SK-N-SH (cell line): ENCODE results near the gene GALNTL6. TPM values are rescaled to one million over a fixed set of nuclear protein-coding genes. Genes with fewer than 3 reads are reported as not detected.

Source experiments
- CTCF ChIA-PET: fragments of 300-600, 350-600 bp; formaldehyde crosslinking; extraction: SDS; loops from one replicate; lab custom pipeline; 2021; lab: Yijun Ruan, JAX
- POLR2A ChIA-PET: fragments of 350-600 bp; sonication (Branson Sonifier 250); formaldehyde crosslinking; extraction: SDS; loops from one replicate; lab custom pipeline; 2020; ENCODE audit warnings: antibody characterized with exemption, inconsistent platforms; lab: Yijun Ruan, JAX
- DNase-seq: peaks from one replicate; pipeline ENCODE4 v3.0.0; 2012
- H2AFZ ChIP-seq: fragments of 200-600 bp; sonication (generic); 2 replicates; pipeline ENCODE4 v1.8.1; 2016; ENCODE audit warnings: antibody characterized with exemption, mild to moderate bottlenecking, low read depth
- H3F3A ChIP-seq: fragments of 200-600 bp; sonication (generic); replicated peaks from 2 replicates; pipeline ENCODE3; 2016; ENCODE audit warnings: antibody characterized with exemption, mild to moderate bottlenecking; ENCODE audit not compliant: insufficient read depth
- H3K27ac ChIP-seq, 2 experiments: fragments of 200-500 bp in 1 of 2; fragments of 200-600 bp in 1 of 2; sonication (Bioruptor generic) in 1 of 2; sonication (generic), shearing (Covaris generic) in 1 of 2; 2 replicates each; pipeline versions ENCODE4 v1.5.1 to v1.6.1; 2014 to 2016; ENCODE audit warnings: low read depth in 2 of 2, inconsistent platforms in 1 of 2, low read length in 1 of 2, mild to moderate bottlenecking in 1 of 2, mixed read lengths in 1 of 2
- H3K27me3 ChIP-seq: fragments of 200-600 bp; sonication (generic), shearing (Covaris generic); 2 replicates; pipeline ENCODE4 v1.6.1; 2016; ENCODE audit warnings: mixed run types; ENCODE audit not compliant: insufficient read depth
- H3K36me3 ChIP-seq, 2 experiments: fragments of 200-500 bp in 1 of 2; fragments of 200-600 bp in 1 of 2; sonication (Bioruptor generic) in 1 of 2; sonication (generic) in 1 of 2; replicated peaks in 1 of 2; 2 replicates each; pipeline versions ENCODE3 to v1.5.1; 2014 to 2016; ENCODE audit warnings: low read length in 1 of 2, mild to moderate bottlenecking in 1 of 2; ENCODE audit not compliant: insufficient read depth in 2 of 2, control insufficient read depth in 1 of 2
- H3K4me1 ChIP-seq, 2 experiments: fragments of 200-500 bp in 1 of 2; fragments of 200-600 bp in 1 of 2; sonication (Bioruptor generic) in 1 of 2; sonication (generic), shearing (Covaris generic) in 1 of 2; 2 replicates each; pipeline versions ENCODE4 v1.5.1 to v1.6.1; 2014 to 2016; ENCODE audit warnings: low read depth in 1 of 2, low read length in 1 of 2, mixed run types in 1 of 2; ENCODE audit not compliant: insufficient read depth in 2 of 2, control insufficient read depth in 1 of 2
- H3K4me2 ChIP-seq: fragments of 200-600 bp; sonication (generic), shearing (Covaris generic); 2 replicates; pipeline ENCODE4 v1.6.1; 2017; ENCODE audit warnings: mixed run types
- H3K4me3 ChIP-seq, 2 experiments: fragments of 200-500 bp in 1 of 2; fragments of 200-600 bp in 1 of 2; sonication (Bioruptor generic) in 1 of 2; sonication (generic), shearing (Covaris generic) in 1 of 2; 2 replicates each; pipeline versions ENCODE4 v1.5.1 to v1.8.1; 2014 to 2016; ENCODE audit warnings: low read depth in 2 of 2, inconsistent platforms in 1 of 2, low read length in 1 of 2, mild to moderate bottlenecking in 1 of 2, mixed read lengths in 1 of 2, moderate library complexity in 1 of 2
- H3K79me2 ChIP-seq: fragments of 200-600 bp; sonication (generic); 2 replicates; pipeline ENCODE4 v1.8.1; 2017; ENCODE audit warnings: mild to moderate bottlenecking; ENCODE audit not compliant: insufficient read depth
- H3K9ac ChIP-seq: fragments of 200-600 bp; sonication (generic); 2 replicates; pipeline ENCODE4 v1.6.1; 2017; ENCODE audit warnings: mixed run types
- H3K9me2 ChIP-seq: fragments of 200-600 bp; sonication (generic); 2 replicates; pipeline ENCODE4 v1.6.1; 2017; ENCODE audit warnings: mixed run types
- H3K9me3 ChIP-seq: fragments of 200-600 bp; sonication (generic); 2 replicates; pipeline ENCODE4 v1.6.1; 2017; ENCODE audit warnings: mixed run types, mild to moderate bottlenecking, moderate library complexity
- H4K20me1 ChIP-seq: fragments of 200-600 bp; sonication (generic); 2 replicates; pipeline ENCODE4 v1.6.1; 2017; ENCODE audit warnings: mild to moderate bottlenecking, mixed run types; ENCODE audit not compliant: insufficient read depth
- CTCF ChIP-seq: fragments of 200-600 bp; sonication (generic); IDR thresholded peaks from 2 replicates; pipeline ENCODE4 v1.6.1; 2017; ENCODE audit warnings: antibody characterized with exemption, mild to moderate bottlenecking, moderate library complexity
- EZH2phosphoT487 ChIP-seq: fragments of 200-600 bp; sonication (generic); IDR thresholded peaks from 2 replicates; pipeline ENCODE4 v1.6.1; 2017; ENCODE audit warnings: low read depth, mixed run types, mild to moderate bottlenecking, antibody characterized with exemption, moderate library complexity, borderline replicate concordance
- FOXM1 ChIP-seq: IDR thresholded peaks from 2 replicates; pipeline ENCODE4 v1.4.0; 2012; ENCODE audit warnings: low read depth, mild to moderate bottlenecking
- IRF3 ChIP-seq: fragments of 150-350 bp; IDR thresholded peaks from 2 replicates; pipeline ENCODE4 v1.6.1; 2016; ENCODE audit warnings: mild to moderate bottlenecking, low read depth, low read length
- JUND ChIP-seq: IDR thresholded peaks from 2 replicates; pipeline ENCODE4 v1.4.0; 2012
- MEF2A ChIP-seq: IDR thresholded peaks from 2 replicates; pipeline ENCODE4 v1.4.0; 2012; ENCODE audit warnings: low read depth, borderline replicate concordance
- NFIC ChIP-seq: IDR thresholded peaks from 2 replicates; pipeline ENCODE4 v1.4.0; 2012; ENCODE audit warnings: borderline replicate concordance
- NRF1 ChIP-seq: IDR thresholded peaks from 2 replicates; pipeline ENCODE4 v1.6.1; 2012; ENCODE audit warnings: low read depth, mild to moderate bottlenecking, low read length
- PBX3 ChIP-seq: IDR thresholded peaks from 2 replicates; pipeline ENCODE4; 2012
- REST ChIP-seq: IDR thresholded peaks from 2 replicates; pipeline ENCODE4 v1.6.1; 2012; ENCODE audit warnings: mild to moderate bottlenecking, low read depth, low read length, moderate library complexity
- SMC3 ChIP-seq: IDR thresholded peaks from 2 replicates; pipeline ENCODE4 v1.6.1; 2012; ENCODE audit warnings: low read depth, low read length, improper control_type of control experiment
- TCF12 ChIP-seq: IDR thresholded peaks from 2 replicates; pipeline ENCODE4 v1.4.0; 2012
- USF2 ChIP-seq: fragments of 150-350 bp; IDR thresholded peaks from 2 replicates; pipeline ENCODE4 v1.6.1; 2017; ENCODE audit warnings: antibody characterized with exemption, low read length, low read depth, borderline replicate concordance
- YY1 ChIP-seq: IDR thresholded peaks from 2 replicates; pipeline ENCODE4 v1.4.0; 2012; ENCODE audit warnings: low read depth, mild to moderate bottlenecking
- WGBS: methylation state at CpG from one replicate; pipeline ENCODE4 v1.1.6; 2017; ENCODE audit warnings: low lambda C conversion rate; 5-methylcytosine and 5-hydroxymethylcytosine counted together
- polyA plus RNA-seq, 3 experiments: library from polyadenylated mRNA; depleted of rRNA; stranded (reverse); fragments of >200 nt; gene quantifications; 2 replicates each; pipeline ENCODE4 v1.2.3, GENCODE V29; 2012

GALNTL6 gene
- polyA plus RNA-seq, 1 of the 3 experiments (the other 2 are of a cell fraction), result 0.07 TPM

GRCh38 chr4:172357006-172357540, 543.9 kb downstream of the GALNTL6 start:
- Histone ChIP-seq H3K9ac (no peak overlapping the region), H3K4me3 (no peak overlapping the region), H3K79me2 (no peaks in the 10 kb centered on the region), H3F3A (no peaks in the 10 kb centered on the region), H3K9me2 (no peaks in the 10 kb centered on the region), H3K27ac (no peak overlapping the region), H3K4me2 (no peak overlapping the region), H4K20me1 (no peaks in the 10 kb centered on the region), H3K36me3 (no peaks in the 10 kb centered on the region), H3K4me1 (no peaks in the 10 kb centered on the region; a peak in 2 of 4 replicates), H2AFZ (no peak overlapping the region), H3K27me3 (no peaks in the 10 kb centered on the region), H3K9me3 (no peaks in the 10 kb centered on the region)
- ChIA-PET CTCF (interaction anchor here (1.5 kb wide), 1 partner anchor 10 kb away, joined by 4 read pairs; no protein-coding TSS in a partner anchor), POLR2A (no interaction called here)
- 45% methylated on average over 3 of the region's 3 CpGs for WGBS
- TF ChIP-seq IRF3 (no peak), EZH2phosphoT487 (no peak), SMC3 (no peak), YY1 (no peak), NFIC (no peak)
- DNase-seq, result no peak

GRCh38 chr4:172362569-172362968, 549.4 kb downstream of the GALNTL6 start:
- Histone ChIP-seq H3K79me2 (no peaks in the 10 kb centered on the region), H3K9ac (no peak overlapping the region), H3K27ac (no peak overlapping the region), H2AFZ (no peak overlapping the region), H3K4me1 (no peaks in the 10 kb centered on the region), H3K4me3 (no peak overlapping the region), H3K36me3 (no peaks in the 10 kb centered on the region), H3K27me3 (no peaks in the 10 kb centered on the region), H3K9me3 (no peaks in the 10 kb centered on the region), H3F3A (no peaks in the 10 kb centered on the region), H3K9me2 (no peaks in the 10 kb centered on the region), H3K4me2 (no peak overlapping the region), H4K20me1 (no peaks in the 10 kb centered on the region)
- ChIA-PET POLR2A (no interaction called here), CTCF (no interaction called here)
- 20% methylated on average over 1 of the region's 1 CpG for WGBS
- TF ChIP-seq NRF1 (no peak), PBX3 (no peak), JUND (no peak), REST (no peak), CTCF (no peak), FOXM1 (no peak), MEF2A (no peak), USF2 (no peak), TCF12 (no peak)
- no peak for DNase-seq
